Fibroblast of villous mesenchyme (primary cell): Measurements from ENCODE around the gene C9orf153. TPM values are rescaled to one million over a fixed set of nuclear protein-coding genes. Genes with fewer than 3 reads are reported as not detected.

Experiments
- DNase-seq: peaks from one replicate; pipeline ENCODE4 v3.0.0-alpha.2; 2010; ENCODE audit warnings: low read depth
- H3K4me3 ChIP-seq: 2 replicates; pipeline ENCODE4 v1.5.1; 2011; ENCODE audit warnings: low read depth, mild to moderate bottlenecking, low read length
- CTCF ChIP-seq: IDR thresholded peaks from 2 replicates; pipeline ENCODE4 v1.5.1; 2012; ENCODE audit warnings: low read depth, mild to moderate bottlenecking, low read length; ENCODE audit not compliant: insufficient read depth
- total RNA-seq: library from RNA; depleted of rRNA; stranded (reverse); fragments of >200 nt; gene quantifications from 2 replicates; pipeline ENCODE4 v1.2.3, GENCODE V29; 2012

C9orf153 gene
- total RNA-seq, 1 donor = not detected

DNA sequence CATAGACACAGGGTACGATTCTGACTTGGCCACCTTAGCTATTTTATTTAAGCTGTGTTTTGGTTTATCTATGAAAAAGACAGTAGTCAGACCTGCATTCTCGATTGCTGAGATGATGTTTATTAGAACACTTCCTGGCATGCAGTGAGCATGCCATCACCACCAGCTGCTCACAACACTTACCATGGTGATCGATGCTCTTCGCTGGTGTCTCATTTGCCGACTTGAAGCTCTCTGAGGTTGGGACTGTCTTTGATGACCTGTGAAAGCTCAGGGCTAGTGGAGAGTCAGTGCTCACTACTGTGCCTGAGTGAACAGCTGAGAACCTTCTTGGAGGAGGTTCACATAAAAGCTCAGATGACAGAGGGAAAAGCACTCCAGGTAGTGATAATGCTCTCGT, 4.4 kb upstream of the C9orf153 start:
- no peak for TF ChIP-seq CTCF
- no peak for DNase-seq

DNA sequence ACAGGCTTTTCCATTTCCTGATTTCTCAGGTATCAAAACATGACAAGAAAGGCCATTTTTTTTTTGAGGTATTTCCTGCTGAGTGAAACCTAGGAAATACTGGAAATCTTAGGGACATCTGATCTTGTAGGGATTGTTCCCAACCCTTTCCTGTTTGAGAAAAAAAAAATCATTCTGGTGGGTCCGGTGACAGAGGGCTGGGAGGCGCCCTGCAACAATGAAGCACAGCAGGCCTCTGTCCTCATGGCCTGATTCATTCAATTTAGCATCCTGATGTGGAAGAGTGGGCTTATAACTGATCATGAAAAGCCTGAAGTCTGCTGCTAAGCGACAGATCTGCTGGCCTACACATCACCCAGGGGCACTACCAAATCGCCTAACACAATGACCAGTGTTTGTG, 3.0 kb upstream of the C9orf153 start:
- TF ChIP-seq CTCF = no peak
- no peak overlapping the region for H3K4me3 ChIP-seq
- DNase-seq = no peak

More for the DNA sequence above, 4.4 kb upstream of the C9orf153 start:
- H3K4me3 ChIP-seq = no peak overlapping the region

- no peak for TF ChIP-seq CTCF
- DNase-seq = no peak
- no peak overlapping the region for H3K4me3 ChIP-seq
Measured at GRCh38 chr9:86257391-86257790, 2.1 kb downstream of the C9orf153 start.

DNA sequence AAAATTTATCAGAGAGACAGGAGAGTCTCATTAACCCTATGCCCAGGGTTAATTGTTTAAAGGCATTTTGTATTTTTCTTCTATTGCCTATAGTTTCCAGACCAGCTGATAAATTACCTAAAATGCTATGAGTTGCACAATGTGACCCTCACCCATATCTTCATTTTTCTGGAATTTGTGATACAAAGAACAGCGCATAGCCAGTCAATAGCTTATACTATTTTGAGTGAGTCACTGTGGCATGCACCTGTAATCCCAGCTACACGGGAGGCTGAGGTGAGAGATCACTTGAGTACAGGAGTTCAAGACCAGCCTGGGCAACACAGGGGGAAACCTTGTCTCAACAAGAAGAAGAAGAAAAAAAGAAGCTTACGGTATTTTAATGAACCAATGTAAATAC, 2.8 kb downstream of the C9orf153 start:
- H3K4me3 ChIP-seq = no peak overlapping the region
- no peak for TF ChIP-seq CTCF
- no peak for DNase-seq

- no peak overlapping the region for H3K4me3 ChIP-seq
- no peak for DNase-seq
- TF ChIP-seq CTCF = no peak
Measured at GRCh38 chr9:86253577-86253976, 5.9 kb downstream of the C9orf153 start.

- no peak overlapping the region for H3K4me3 ChIP-seq
- no peak for TF ChIP-seq CTCF
- DNase-seq = no peak
Measured at GRCh38 chr9:86252870-86253269, 6.6 kb downstream of the C9orf153 start.

- no peak for TF ChIP-seq CTCF
- no peak for DNase-seq
- no peak overlapping the region for H3K4me3 ChIP-seq
Measured at GRCh38 chr9:86250123-86250522, 9.3 kb downstream of the C9orf153 start.
